Keratinocyte (primary cell): ENCODE results near the gene ZNF777. TPM values are rescaled to one million over a fixed set of nuclear protein-coding genes. Genes with fewer than 3 reads are reported as not detected.

ENCODE experiments used
- DNase-seq: peaks from one replicate; pipeline ENCODE4 v3.0.0-alpha.2; 2011; ENCODE audit warnings: low read depth, missing footprints, low spot score
- FAIRE-seq: peaks from 2 replicates; lab custom pipeline; 2011; peaks lifted over from hg19 to GRCh38; lab: Jason Lieb, UNC
- H2AFZ ChIP-seq: 2 replicates; pipeline ENCODE4 v1.6.0; 2012; ENCODE audit warnings: low read length, control low read depth, inconsistent platforms; ENCODE audit not compliant: control insufficient read depth
- H3K27ac ChIP-seq: 2 replicates; pipeline ENCODE4 v1.5.1; 2011; ENCODE audit warnings: low read length; ENCODE audit not compliant: control insufficient read depth, insufficient read depth
- H3K27me3 ChIP-seq: 3 replicates; pipeline ENCODE4 v1.6.0; 2011; ENCODE audit warnings: low read length; ENCODE audit not compliant: control insufficient read depth, insufficient read depth; ENCODE audit errors: extremely low read depth
- H3K36me3 ChIP-seq, 2 experiments: 2 replicates in 1 of 2; 3 replicates in 1 of 2; pipeline ENCODE4 v1.5.1; 2011; ENCODE audit warnings: low read length in 2 of 2, mild to moderate bottlenecking in 1 of 2; ENCODE audit not compliant: control insufficient read depth in 2 of 2, insufficient read depth in 2 of 2; ENCODE audit errors: extremely low read depth in 1 of 2
- H3K4me1 ChIP-seq: 3 replicates; pipeline ENCODE4 v1.5.1; 2011; ENCODE audit warnings: low read length; ENCODE audit not compliant: control insufficient read depth, insufficient read depth; ENCODE audit errors: extremely low read depth
- H3K4me2 ChIP-seq: 3 replicates; pipeline ENCODE4 v1.6.0; 2011; ENCODE audit warnings: low read depth, low read length; ENCODE audit not compliant: control insufficient read depth, insufficient read depth; ENCODE audit errors: extremely low read depth
- H3K4me3 ChIP-seq, 3 experiments: fragments of 200-600 bp in 1 of 3; sonication (generic) in 1 of 3; 2 replicates in 2 of 3; 3 replicates in 1 of 3; pipeline ENCODE4 v1.5.1; 2011 to 2016; ENCODE audit warnings: low read length in 3 of 3, mild to moderate bottlenecking in 3 of 3, control low read depth in 2 of 3, inconsistent platforms in 1 of 3, low read depth in 1 of 3, mixed read lengths in 1 of 3, mixed run types in 1 of 3, moderate library complexity in 1 of 3; ENCODE audit not compliant: control insufficient read depth in 2 of 3, insufficient read depth in 2 of 3; ENCODE audit errors: extremely low read depth in 1 of 3
- H3K79me2 ChIP-seq: 2 replicates; pipeline ENCODE4 v1.6.0; 2012; ENCODE audit warnings: low read length; ENCODE audit not compliant: control insufficient read depth, insufficient read depth
- H3K9ac ChIP-seq: 3 replicates; pipeline ENCODE4 v1.6.0; 2011; ENCODE audit warnings: low read length; ENCODE audit not compliant: control insufficient read depth, insufficient read depth; ENCODE audit errors: extremely low read depth
- H3K9me1 ChIP-seq: 3 replicates; pipeline ENCODE4 v1.6.0; 2011; ENCODE audit warnings: low read length; ENCODE audit not compliant: control insufficient read depth, insufficient read depth; ENCODE audit errors: extremely low read depth
- H3K9me3 ChIP-seq: 2 replicates; pipeline ENCODE4 v1.5.1; 2012; ENCODE audit warnings: low read depth, low read length; ENCODE audit not compliant: control insufficient read depth
- H4K20me1 ChIP-seq: 3 replicates; pipeline ENCODE4 v1.6.0; 2011; ENCODE audit warnings: low read length; ENCODE audit not compliant: control insufficient read depth, insufficient read depth; ENCODE audit errors: extremely low read depth
- CTCF ChIP-seq, 3 experiments: IDR thresholded peaks in 1 of 3; conservative IDR thresholded peaks in 1 of 3; optimal IDR thresholded peaks in 1 of 3; 2 replicates in 2 of 3; 3 replicates in 1 of 3; pipeline versions ENCODE3 to v1.5.1; 2011; ENCODE audit warnings: low read length in 3 of 3, mild to moderate bottlenecking in 3 of 3, moderate library complexity in 2 of 3, control low read depth in 1 of 3, inconsistent platforms in 1 of 3; ENCODE audit not compliant: insufficient read depth in 2 of 3; ENCODE audit errors: extremely low read depth in 1 of 3
- EZH2 ChIP-seq: IDR thresholded peaks from one replicate; pipeline ENCODE4 v1.6.1; 2012; ENCODE audit warnings: inconsistent platforms, mild to moderate bottlenecking, low read length, moderate library complexity
- dilution Hi-C: fragments of 300-500 bp; cut with MboI; formaldehyde crosslinking; loops from one replicate; pipeline ENCODE4 v1.7.0; 2020; ENCODE audit warnings: low sequenced_read_pairs; ENCODE audit not compliant: extremely low pct_ligation_motif_present
- polyA plus RNA-seq, 5 experiments: library from polyadenylated mRNA; depleted of rRNA in 3 of 5; stranded (reverse) in 3 of 5; stranded (forward) in 1 of 5; unstranded in 1 of 5; fragments of >200 nt; gene quantifications; 1 replicate in 1 of 5; 2 replicates in 3 of 5; 3 replicates in 1 of 5; pipeline versions ENCODE4 v1.2.1 to v1.2.3, GENCODE V29; 2011 to 2012; ENCODE audit warnings: missing spikeins in 2 of 5, low read depth in 1 of 5, low replicate concordance in 1 of 5

The ZNF777 gene
- polyA plus RNA-seq, 1 donor (not counting 4 experiments of a cell fraction or from before 2014, with no cell fraction given) = 4.8 TPM

DNA sequence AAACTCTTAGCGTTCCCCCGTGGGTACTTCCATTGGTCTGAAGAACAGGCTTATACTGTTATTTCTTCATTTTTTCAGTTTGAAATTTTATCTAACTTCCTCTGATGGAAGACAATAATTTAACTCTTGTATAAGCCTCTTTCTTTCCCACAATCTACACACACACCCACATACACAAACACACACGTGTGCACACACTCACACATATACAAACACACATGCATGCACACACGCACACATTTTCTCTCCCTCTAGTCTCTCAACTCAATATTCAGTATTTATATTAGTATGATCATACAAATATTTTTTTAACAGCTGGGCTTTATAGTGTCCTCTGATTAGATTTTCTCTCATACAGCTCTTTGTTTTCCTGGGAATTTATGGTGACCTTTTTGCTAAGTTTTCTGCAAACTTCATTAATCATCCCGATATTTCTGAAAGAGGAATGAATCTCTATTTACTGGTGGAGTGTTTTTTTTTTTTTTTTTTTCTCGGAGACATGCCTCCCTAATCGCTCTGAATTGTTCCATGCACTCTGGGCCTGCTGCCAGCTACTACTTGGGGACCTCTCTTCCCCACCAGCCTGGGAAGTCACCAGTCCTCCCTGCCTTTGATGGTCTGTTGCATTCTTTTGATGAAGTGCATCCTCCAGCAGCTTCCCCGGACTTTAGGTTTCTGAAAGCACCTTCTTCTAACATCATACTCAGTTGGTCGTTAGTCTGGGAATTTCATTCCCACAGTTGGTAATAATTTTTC lies 75.5 kb downstream of the ZNF777 start:
- no peak overlapping the region for H3K9ac ChIP-seq
- no peaks in the 10 kb centered on the region for H3K36me3 ChIP-seq
- H4K20me1 ChIP-seq = no peaks in the 10 kb centered on the region
- FAIRE-seq (no peak), DNase-seq (no peak)
- no peaks in the 10 kb centered on the region for H3K79me2 ChIP-seq
- no peaks in the 10 kb centered on the region for H3K4me1 ChIP-seq
- dilution Hi-C loops = no loop called here
- H2AFZ ChIP-seq = no peak overlapping the region
- H3K27ac ChIP-seq = no peak overlapping the region
- H3K4me3 ChIP-seq = no peak overlapping the region
- no peaks in the 10 kb centered on the region for H3K27me3 ChIP-seq
- H3K4me2 ChIP-seq = no peak overlapping the region
- H3K9me1 ChIP-seq = no peaks in the 10 kb centered on the region
- H3K9me3 ChIP-seq = no peaks in the 10 kb centered on the region
- TF ChIP-seq EZH2 (no peak), CTCF (optimal IDR thresholded peaks at IDR 0.05 in 1 of 3, IDR thresholded peaks at IDR 0.05 in 1 of 3, conservative IDR thresholded peaks at IDR 0.05 in 1 of 3; ENCODE audit: extremely low read depth in 1 of 3, insufficient read depth in 2 of 3, low read length in 3 of 3) (no peak)

Other genes starting within 250 kb of the ZNF777 start
- gene ZNF212, start 221.4 kb downstream of the ZNF777 start, polyA plus RNA-seq = 2.9 to 6.8 TPM (median 3.8 TPM) in 3 replicates
- gene ZNF783, start 198.9 kb downstream of the ZNF777 start, polyA plus RNA-seq = 4.2 to 6.0 TPM (median 5.0 TPM) in 3 replicates
- gene ZNF746, start 36.7 kb upstream of the ZNF777 start, polyA plus RNA-seq = 7.0 to 10.7 TPM (median 8.4 TPM) in 3 replicates